Transverse colon (tissue), 4 donors: Measurements from ENCODE around the gene PACRG. TPM values are rescaled to one million over a fixed set of nuclear protein-coding genes. Genes with fewer than 3 reads are reported as not detected.
A peak's percentile ranks its signal among the peaks of the same experiment; 100 is the strongest.
"Not testable (repeated sequence)": the region's sequence is repeated elsewhere in the genome, so short reads cannot be mapped to it uniquely, and the experiment has no call there.

ENCODE experiments used
- DNase-seq: peaks from one replicate; pipeline ENCODE4 v3.0.0-alpha.2; 2019
- H3K27ac ChIP-seq, 4 donors: fragments of 200-600 bp; sonication (generic); 2 replicates each; pipeline ENCODE4 v1.5.1; 2016 to 2018; ENCODE audit warnings: inconsistent platforms in 4 of 4
- H3K27me3 ChIP-seq: fragments of 200-600 bp; sonication (generic); 2 replicates; pipeline ENCODE4 v1.5.1; 2017; ENCODE audit warnings: inconsistent platforms
- H3K36me3 ChIP-seq, 4 donors: fragments of 200-600 bp; sonication (generic); 2 replicates each; pipeline ENCODE4 v1.5.1; 2017 to 2019; ENCODE audit warnings: inconsistent platforms in 4 of 4
- H3K4me1 ChIP-seq, 4 donors: fragments of 200-600 bp; sonication (generic); 2 replicates each; pipeline ENCODE4 v1.5.1; 2017 to 2020; ENCODE audit warnings: inconsistent platforms in 4 of 4
- H3K4me3 ChIP-seq, 4 donors: fragments of 200-600 bp; sonication (generic); 1 replicate in 1 of 4; 2 replicates in 3 of 4; pipeline versions ENCODE4 v1.5.1 to v1.6.1; 2017 to 2019; ENCODE audit warnings: inconsistent platforms in 4 of 4
- H3K9me3 ChIP-seq, 2 donors: fragments of 200-600 bp; sonication (generic); 2 replicates each; pipeline ENCODE4 v1.5.1; 2017 to 2019; ENCODE audit warnings: inconsistent platforms in 2 of 2
- CTCF ChIP-seq, 5 experiments: fragments of 200-600 bp in 3 of 5; fragments of 450-650 bp in 2 of 5; sonication (generic) in 3 of 5; IDR thresholded peaks; 1 replicate in 2 of 5; 2 replicates in 3 of 5; pipeline ENCODE4 v1.5.1; 2016 to 2017; ENCODE audit warnings: antibody characterized with exemption in 5 of 5, inconsistent platforms in 3 of 5, mild to moderate bottlenecking in 2 of 5, moderate library complexity in 1 of 5
- EP300 ChIP-seq: sonication (generic); formaldehyde crosslinking; IDR thresholded peaks from one replicate; pipeline ENCODE4 v1.6.1; 2017; ENCODE audit warnings: antibody characterized with exemption, low read depth
- POLR2A ChIP-seq: fragments of 450-650 bp; IDR thresholded peaks from one replicate; pipeline ENCODE4 v1.6.1; 2016; ENCODE audit warnings: antibody characterized with exemption, mild to moderate bottlenecking, moderate library complexity
- POLR2AphosphoS5 ChIP-seq, 3 donors: sonication (generic); formaldehyde crosslinking; IDR thresholded peaks; one replicate each; pipeline ENCODE4 v1.6.1; 2016; ENCODE audit warnings: antibody characterized with exemption in 3 of 3
- WGBS, 2 donors: methylation state at CpG; one replicate each; pipeline ENCODE4 v1.1.5; 2018; ENCODE audit warnings: low coverage in 1 of 2; 5-methylcytosine and 5-hydroxymethylcytosine counted together
- in situ Hi-C, 4 donors: fragments of 200-750 bp; cut with MboI; loops; one replicate each; pipeline versions ENCODE4 v1.15.0 to v1.15.1; 2017; ENCODE audit warnings: low sequenced_read_pairs in 3 of 4, low pct_ligation_motif_present in 1 of 4, low pct_unique_long_range_greater_than_20kb in 1 of 4
- intact Hi-C: fragments of 100-400 bp; cut with DNase I; formaldehyde crosslinking; loops from one replicate; pipeline ENCODE4 v1.15.1; 2023; ENCODE audit warnings: low total_unique reads
- total RNA-seq, 4 donors: library from RNA; depleted of rRNA; stranded (reverse); fragments of >200 nt; gene quantifications; one replicate each; pipeline ENCODE4 v1.1.0, GENCODE V29; 2016

The PACRG gene
- total RNA-seq, 4 donors from 2014 or later: 1.2 to 13.8 (median 1.4) TPM; not detected in 1

DNA sequence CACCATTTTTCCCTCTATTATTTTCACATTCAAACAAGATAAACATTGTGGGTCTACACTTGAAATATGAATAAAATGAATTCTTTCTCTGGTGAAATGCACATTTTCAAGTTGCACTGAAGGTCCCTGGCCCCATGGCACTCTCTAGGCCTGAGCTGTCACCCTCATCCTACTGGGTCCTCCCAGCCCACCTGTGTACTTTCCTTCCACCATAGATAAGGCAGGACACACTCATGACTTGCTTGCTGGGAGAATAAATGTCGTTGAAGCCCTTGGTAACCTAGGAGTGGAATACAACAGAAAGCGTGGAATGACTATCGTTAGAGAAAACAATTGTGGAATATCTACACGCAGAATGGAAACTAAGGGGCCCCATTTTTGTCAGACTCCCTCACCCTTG lies 585.8 kb downstream of the PACRG start:
- no peak for DNase-seq
- Histone ChIP-seq H3K36me3 (no peaks in the 10 kb centered on the region), H3K27me3 (no peaks in the 10 kb centered on the region), H3K4me3 (no peak overlapping the region), H3K4me1 (no peaks in the 10 kb centered on the region), H3K9me3 (no peaks in the 10 kb centered on the region), H3K27ac (no peak overlapping the region)
- intact Hi-C loops: no loop called here
- 92 to 93% methylated on average over 4 of the region's 4 CpGs for WGBS, 2 donors
- in situ Hi-C loops: no loop called here
- no peak for TF ChIP-seq EP300
- TF ChIP-seq POLR2AphosphoS5 (IDR thresholded peaks at IDR 0.05): no peak
- no peak for TF ChIP-seq POLR2A
- TF ChIP-seq CTCF (IDR thresholded peaks at IDR 0.05): no peak

GRCh38 chr6:163313981-163314380 lies 586.2 kb downstream of the PACRG start:
- DNase-seq: no peak
- intact Hi-C loops: no loop called here
- 60 to 92% methylated on average over 1 to 5 of the region's 5 CpGs for WGBS, 2 donors
- H3K4me3 ChIP-seq: no peak overlapping the region
- H3K27ac ChIP-seq: no peak overlapping the region
- TF ChIP-seq EP300: no peak
- no peak for TF ChIP-seq CTCF (IDR thresholded peaks at IDR 0.05)
- no peak for TF ChIP-seq POLR2AphosphoS5 (IDR thresholded peaks at IDR 0.05)
- no peak for TF ChIP-seq POLR2A
- in situ Hi-C loops: no loop called here
- H3K9me3 ChIP-seq: no peaks in the 10 kb centered on the region
- no peaks in the 10 kb centered on the region for H3K27me3 ChIP-seq
- H3K4me1 ChIP-seq: no peaks in the 10 kb centered on the region
- H3K36me3 ChIP-seq: no peaks in the 10 kb centered on the region

DNA sequence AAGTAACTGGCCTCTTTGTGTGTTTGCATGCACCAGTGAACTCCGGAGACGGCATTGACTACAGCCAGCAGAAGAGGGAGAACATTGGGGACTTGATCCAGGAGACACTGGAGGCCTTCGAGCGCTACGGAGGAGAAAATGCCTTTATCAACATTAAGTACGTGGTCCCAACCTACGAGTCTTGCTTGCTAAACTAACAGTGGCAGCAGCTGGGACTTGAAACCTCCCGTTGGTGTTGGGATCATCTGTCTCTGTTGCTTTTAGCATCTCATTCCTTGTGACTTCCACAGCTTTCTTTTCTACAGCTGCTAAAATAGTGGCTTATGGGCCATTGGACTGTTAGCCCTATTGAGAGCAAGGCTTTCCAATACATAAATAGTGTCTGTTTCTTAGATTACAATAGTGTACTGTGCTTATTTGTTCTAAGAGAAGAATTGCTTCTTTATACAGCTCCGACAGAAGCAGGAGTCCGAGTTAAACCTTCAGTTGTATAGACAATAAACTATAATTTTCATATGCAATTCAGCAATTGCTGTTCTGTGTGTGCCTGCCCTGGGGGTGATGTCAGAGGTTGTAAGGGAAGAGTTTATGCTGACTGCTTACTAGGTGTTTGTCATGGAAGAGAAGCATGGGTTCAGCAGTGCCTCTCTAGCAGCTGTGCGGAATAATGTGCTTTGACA lies 587.2 kb downstream of the PACRG start:
- Histone ChIP-seq H3K4me3 (no peak overlapping the region), H3K36me3 (no peaks in the 10 kb centered on the region), H3K4me1 (no peaks in the 10 kb centered on the region), H3K27ac (peak overlapping the region in 1 of 4 donors; percentile 21), H3K27me3 (no peaks in the 10 kb centered on the region), H3K9me3 (no peaks in the 10 kb centered on the region)
- intact Hi-C loops: no loop called here
- 79% methylated on average over 3 to 11 of the region's 11 CpGs for WGBS, 2 donors
- in situ Hi-C loops: no loop called here
- TF ChIP-seq POLR2A: no peak
- TF ChIP-seq POLR2AphosphoS5 (IDR thresholded peaks at IDR 0.05): no peak
- TF ChIP-seq CTCF (IDR thresholded peaks at IDR 0.05): no peak
- TF ChIP-seq EP300: no peak
- no peak for DNase-seq

DNA sequence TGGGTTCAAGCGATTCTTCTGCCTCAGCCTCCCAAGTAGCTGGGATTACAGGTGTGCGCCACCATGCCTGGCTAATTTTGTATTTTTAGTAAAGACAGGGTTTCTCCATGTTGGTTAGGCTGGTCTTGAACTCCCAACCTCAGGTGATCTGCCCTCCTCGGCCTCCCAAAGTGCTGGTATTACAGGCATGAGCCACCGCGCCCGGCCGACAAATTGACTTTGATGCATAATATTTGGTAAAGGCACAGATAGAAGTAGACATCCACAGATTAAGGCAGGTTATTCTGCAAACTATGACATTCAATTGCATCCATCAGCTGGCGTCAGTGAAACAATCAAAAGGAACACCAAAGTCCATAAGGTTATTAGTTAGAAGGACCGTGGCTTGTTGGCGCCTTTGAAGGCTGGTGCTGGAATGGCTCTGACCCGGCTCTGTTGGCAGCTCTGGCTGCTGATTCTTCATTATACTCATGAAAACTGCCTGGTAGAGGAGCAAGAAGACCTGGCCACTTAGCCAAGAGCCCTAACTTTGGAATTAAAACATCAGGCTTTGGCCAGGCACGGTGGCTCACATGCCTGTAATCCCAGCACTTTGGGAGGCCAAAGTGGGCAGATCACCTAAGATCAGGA lies 589.2 kb downstream of the PACRG start:
- H3K9me3 ChIP-seq, H3K27me3 ChIP-seq, DNase-seq, intact Hi-C loops, H3K4me1 ChIP-seq, H3K4me3 ChIP-seq, H3K27ac ChIP-seq, in situ Hi-C loops, H3K36me3 ChIP-seq: not testable (repeated sequence)
- 89 to 100% methylated on average over 1 to 12 of the region's 12 CpGs for WGBS, 2 donors
